ENCODE measurements around the gene METTL4.

METTL4 gene

DNA sequence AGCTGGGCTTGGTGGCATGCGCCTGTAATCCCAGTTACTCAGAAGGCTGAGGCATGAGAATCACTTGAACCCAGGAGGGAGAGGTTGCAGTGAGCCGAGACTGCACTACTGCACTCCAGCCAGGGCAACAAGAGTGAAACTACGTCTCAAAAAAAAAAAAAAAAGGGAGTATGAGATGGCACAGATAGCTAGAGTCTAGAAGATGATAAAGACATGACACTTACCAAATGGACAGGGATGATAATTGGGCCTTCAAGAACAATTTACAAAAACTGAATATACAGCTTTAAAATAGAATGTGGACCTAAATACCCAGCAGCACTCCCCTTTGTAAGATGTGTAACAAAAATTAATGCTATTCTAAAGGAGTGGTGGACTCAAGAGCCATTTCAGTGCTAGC lies 2.7 kb downstream of the METTL4 start:
- TF ChIP-seq, protein P1, sequence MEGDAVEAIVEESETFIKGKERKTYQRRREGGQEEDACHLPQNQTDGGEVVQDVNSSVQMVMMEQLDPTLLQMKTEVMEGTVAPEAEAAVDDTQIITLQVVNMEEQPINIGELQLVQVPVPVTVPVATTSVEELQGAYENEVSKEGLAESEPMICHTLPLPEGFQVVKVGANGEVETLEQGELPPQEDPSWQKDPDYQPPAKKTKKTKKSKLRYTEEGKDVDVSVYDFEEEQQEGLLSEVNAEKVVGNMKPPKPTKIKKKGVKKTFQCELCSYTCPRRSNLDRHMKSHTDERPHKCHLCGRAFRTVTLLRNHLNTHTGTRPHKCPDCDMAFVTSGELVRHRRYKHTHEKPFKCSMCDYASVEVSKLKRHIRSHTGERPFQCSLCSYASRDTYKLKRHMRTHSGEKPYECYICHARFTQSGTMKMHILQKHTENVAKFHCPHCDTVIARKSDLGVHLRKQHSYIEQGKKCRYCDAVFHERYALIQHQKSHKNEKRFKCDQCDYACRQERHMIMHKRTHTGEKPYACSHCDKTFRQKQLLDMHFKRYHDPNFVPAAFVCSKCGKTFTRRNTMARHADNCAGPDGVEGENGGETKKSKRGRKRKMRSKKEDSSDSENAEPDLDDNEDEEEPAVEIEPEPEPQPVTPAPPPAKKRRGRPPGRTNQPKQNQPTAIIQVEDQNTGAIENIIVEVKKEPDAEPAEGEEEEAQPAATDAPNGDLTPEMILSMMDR (IDR thresholded peaks at IDR 0.05; ENCODE audit: extremely low read depth, insufficient read depth, missing control alignments), result no peak
- DNase-seq (ENCODE audit: low spot score), result no peak
- in situ Hi-C loops (cut with MboI; ENCODE audit: low pct_unique_long_range_greater_than_20kb, low sequenced_read_pairs, unreplicated experiment), result no loop called here

DNA sequence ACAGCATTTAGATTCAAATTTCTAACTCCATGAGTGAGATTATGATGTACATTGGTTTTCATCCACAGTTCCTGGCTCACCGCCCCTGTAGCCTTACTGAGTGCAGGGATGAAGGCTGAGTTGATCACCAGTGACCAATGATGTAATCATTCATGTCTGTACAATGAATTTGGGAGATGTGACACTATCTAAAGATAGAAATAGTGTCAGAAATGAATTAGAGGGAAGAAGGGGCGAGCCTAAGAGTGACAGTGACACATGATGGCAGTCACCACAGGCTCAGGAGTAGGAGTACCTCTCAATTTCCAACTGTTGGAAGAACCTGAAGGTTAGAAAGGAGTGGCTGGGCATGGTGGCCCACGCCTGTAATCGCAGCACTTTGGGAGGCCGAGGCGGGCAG lies 3.2 kb downstream of the METTL4 start:
- no peak for DNase-seq (ENCODE audit: low spot score)
- in situ Hi-C loops (cut with MboI; ENCODE audit: low pct_unique_long_range_greater_than_20kb, low sequenced_read_pairs, unreplicated experiment), result no loop called here
- TF ChIP-seq, protein P1 (IDR thresholded peaks at IDR 0.05; ENCODE audit: extremely low read depth, insufficient read depth, missing control alignments), result no peak

DNA sequence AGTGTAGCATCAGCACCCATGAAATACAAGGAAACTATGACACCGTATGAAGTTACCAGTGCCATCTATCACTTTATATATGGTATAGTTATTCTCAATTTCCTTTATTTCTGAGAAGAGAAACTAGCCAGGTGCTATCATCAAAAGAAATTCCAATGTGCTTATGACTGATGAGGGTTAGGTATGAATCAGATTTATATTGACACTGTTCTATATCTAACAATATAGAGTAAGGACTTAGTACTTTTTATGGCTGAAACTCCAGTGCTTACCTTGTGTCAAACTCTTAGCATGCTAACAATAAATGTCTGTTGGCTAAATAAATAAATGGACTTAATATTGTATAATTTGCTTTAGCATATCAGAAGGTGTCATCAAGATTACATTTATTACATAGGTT lies 6.9 kb downstream of the METTL4 start:
- in situ Hi-C loops (cut with MboI; ENCODE audit: low pct_unique_long_range_greater_than_20kb, low sequenced_read_pairs, unreplicated experiment), result no loop called here
- DNase-seq (ENCODE audit: low spot score), result no peak

DNA sequence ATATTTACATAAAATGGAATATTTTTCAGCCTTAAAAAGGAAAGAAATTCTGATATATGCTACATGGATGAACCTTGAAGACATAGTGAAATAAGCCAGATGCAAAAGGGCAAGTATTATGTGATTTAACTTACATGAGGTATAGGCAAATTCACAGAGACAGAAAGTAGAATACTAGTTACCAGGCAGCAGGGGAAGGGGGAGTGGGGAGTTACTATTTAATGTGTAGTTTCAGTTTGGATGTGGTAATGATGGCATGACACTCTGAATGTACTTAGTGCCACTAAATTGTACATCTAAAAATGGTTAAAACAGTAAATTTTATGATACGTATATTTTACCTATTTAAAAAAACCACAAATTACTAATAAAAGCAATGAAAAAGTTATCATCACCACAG lies 12.1 kb downstream of the METTL4 start:
- DNase-seq (ENCODE audit: low spot score), result no peak
- TF ChIP-seq, protein P1 (IDR thresholded peaks at IDR 0.05; ENCODE audit: extremely low read depth, insufficient read depth, missing control alignments), result no peak
- in situ Hi-C loops (cut with MboI; ENCODE audit: low pct_unique_long_range_greater_than_20kb, low sequenced_read_pairs, unreplicated experiment), result no loop called here

More for the DNA sequence above, 6.9 kb downstream of the METTL4 start:
- TF ChIP-seq, protein P1 (IDR thresholded peaks at IDR 0.05; ENCODE audit: extremely low read depth, insufficient read depth, missing control alignments), result no peak

DNA sequence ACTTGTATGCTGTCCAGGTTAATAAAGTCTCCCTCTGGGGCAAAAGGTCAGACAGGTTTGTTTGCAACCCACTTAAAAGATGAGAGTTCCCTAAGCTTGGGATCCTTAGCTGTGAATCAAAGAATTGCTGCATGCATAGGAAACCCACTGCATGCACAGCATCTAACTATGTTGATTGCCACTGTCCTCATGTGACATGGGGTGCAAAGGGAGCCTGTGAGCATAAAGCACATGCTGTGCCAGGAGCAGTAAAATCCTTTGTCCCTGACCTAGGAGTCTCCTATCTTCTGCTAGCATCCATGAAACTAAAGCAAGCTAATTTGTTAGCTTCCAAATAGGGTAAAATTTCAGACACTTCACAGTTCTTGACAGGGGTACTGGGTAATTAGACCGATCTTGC lies 13.8 kb downstream of the METTL4 start:
- in situ Hi-C loops (cut with MboI; ENCODE audit: low pct_unique_long_range_greater_than_20kb, low sequenced_read_pairs, unreplicated experiment), result no loop called here
- DNase-seq (ENCODE audit: low spot score), result no peak
- TF ChIP-seq, protein P1 (IDR thresholded peaks at IDR 0.05; ENCODE audit: extremely low read depth, insufficient read depth, missing control alignments), result no peak

DNA sequence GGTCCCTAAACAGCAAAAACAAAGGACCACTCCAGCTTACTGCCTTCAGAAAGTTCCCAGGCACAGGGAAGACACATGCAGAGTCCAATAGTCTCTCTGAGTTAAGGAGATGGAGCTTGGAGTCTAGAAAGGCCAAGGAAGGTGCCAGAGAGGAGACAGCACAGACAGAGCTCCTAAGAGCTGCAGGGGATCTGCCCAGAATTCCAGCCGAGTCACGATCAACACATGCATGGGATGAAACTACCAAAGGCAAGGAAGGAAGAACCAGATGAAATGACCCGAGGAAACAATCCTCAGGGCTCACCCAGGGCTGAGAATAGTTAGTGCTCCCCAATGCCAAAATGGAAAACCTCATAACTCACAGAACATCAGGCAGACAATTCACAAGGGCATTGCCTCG lies 15.4 kb downstream of the METTL4 start:
- TF ChIP-seq, protein P1 (IDR thresholded peaks at IDR 0.05; ENCODE audit: extremely low read depth, insufficient read depth, missing control alignments), result no peak
- in situ Hi-C loops (cut with MboI; ENCODE audit: low pct_unique_long_range_greater_than_20kb, low sequenced_read_pairs, unreplicated experiment), result no loop called here
- DNase-seq (ENCODE audit: low spot score), result no peak

DNA sequence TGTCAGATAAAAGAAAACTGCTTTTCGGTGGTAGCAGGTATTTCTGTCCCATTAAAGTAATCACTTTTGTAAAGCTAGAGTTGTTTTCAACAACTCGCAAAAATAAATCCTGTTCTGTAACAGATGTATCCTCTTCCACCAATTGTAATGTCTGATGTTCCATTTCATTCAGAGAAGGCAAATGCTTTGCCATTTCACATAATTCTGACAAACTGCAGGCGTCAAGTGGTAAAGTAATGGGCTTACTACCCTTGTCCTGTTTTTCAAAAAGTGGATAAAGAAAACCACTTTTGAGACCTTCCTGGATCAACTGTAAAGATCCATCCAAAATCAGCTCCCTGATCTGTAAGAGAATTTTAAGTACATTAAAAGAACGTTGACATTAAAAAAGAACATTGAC lies 16.6 kb downstream of the METTL4 start:
- in situ Hi-C loops (cut with MboI; ENCODE audit: low pct_unique_long_range_greater_than_20kb, low sequenced_read_pairs, unreplicated experiment), result no loop called here
- no peak for DNase-seq (ENCODE audit: low spot score)
- TF ChIP-seq, protein P1 (IDR thresholded peaks at IDR 0.05; ENCODE audit: extremely low read depth, insufficient read depth, missing control alignments), result no peak

Data from GM13977 (cell line).